Mucosa of descending colon (tissue), 3 donors: ENCODE data around the gene PLEKHF1. TPM values are rescaled to one million over a fixed set of nuclear protein-coding genes. Genes with fewer than 3 reads are reported as not detected.
"Not testable (repeated sequence)": the region's sequence is repeated elsewhere in the genome, so short reads cannot be mapped to it uniquely, and the experiment has no call there.

ENCODE experiments used
- ATAC-seq: fragments of 200-7000 bp; cut with Tn5 transposase; one replicate; pipeline ENCODE4 v1.9.1; 2020; ENCODE audit warnings: mild to moderate bottlenecking, moderate library complexity
- DNase-seq, 3 donors: peaks; one replicate each; pipeline ENCODE4 v3.0.0-alpha.2; 2020
- H3K36me3 ChIP-seq: fragments of 200-600 bp; one replicate; pipeline ENCODE4 v1.8.0; 2021; ENCODE audit warnings: low read depth, mild to moderate bottlenecking
- H3K4me1 ChIP-seq: fragments of 200-600 bp; one replicate; pipeline ENCODE4 v1.8.0; 2021; ENCODE audit warnings: low read depth, mild to moderate bottlenecking
- H3K4me3 ChIP-seq: fragments of 200-600 bp; one replicate; pipeline ENCODE4 v1.8.0; 2021; ENCODE audit warnings: mild to moderate bottlenecking
- H3K9me3 ChIP-seq: fragments of 200-600 bp; one replicate; pipeline ENCODE4 v1.8.0; 2021; ENCODE audit warnings: mild to moderate bottlenecking
- intact Hi-C, 2 donors: fragments of 100-400 bp; cut with DNase I in 1 of 2; cut with micrococcal nuclease in 1 of 2; formaldehyde crosslinking; loops; one replicate each; pipeline versions ENCODE4 v1.11.0 to v1.11.1; 2022; cut with DNase I, micrococcal nuclease
- total RNA-seq, 3 donors: library from RNA; stranded (reverse); fragmentation: NEBNext Ultra II Directional in 2 of 3; extraction: Animal tissue kit (Norgen Biotek cat#: 25700) in 2 of 3; gene quantifications; one replicate each; pipeline versions ENCODE4 v1.2.1 to v1.2.4, GENCODE V29; 2021 to 2023
- TF ChIP-seq, protein P1 (sequence below): fragments of 200-600 bp; IDR thresholded peaks from one replicate; pipeline ENCODE4 v1.8.0; 2022; ENCODE audit warnings: antibody characterized with exemption, mild to moderate bottlenecking
- donor health status: DM: no; HTN: no; CAD: no; lungs with moderate emphysema.
- donor health status: DM: no; HTN: no; CAD: no.
- donor health status: DM: no; HTN: yes; CAD: no.

The PLEKHF1 gene
- total RNA-seq, 3 donors from 2014 or later: 4.0 to 6.9 (median 6.7) TPM

DNA sequence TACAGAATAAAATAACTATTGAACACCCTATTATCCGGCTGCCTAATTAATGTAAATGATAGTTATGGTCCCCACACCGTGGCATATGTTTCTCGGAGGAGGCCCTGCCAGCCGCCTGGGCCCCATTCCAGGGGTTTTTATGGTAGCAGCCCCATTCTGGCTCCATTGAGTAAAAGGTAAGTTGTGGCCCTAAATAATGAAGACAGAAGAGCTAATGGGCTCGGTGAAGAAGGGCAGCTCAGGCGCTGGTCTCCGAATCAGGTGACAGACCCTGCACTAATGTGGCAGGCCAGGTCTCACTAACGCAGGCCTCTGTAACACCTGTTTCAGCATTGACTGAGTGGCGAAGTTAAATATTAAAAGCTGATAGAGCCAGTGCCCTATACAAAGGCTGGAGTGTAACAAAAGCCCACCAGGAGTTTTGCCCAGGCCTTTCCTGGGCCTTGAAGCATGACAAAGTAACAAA, 40.0 kb upstream of the PLEKHF1 start:
- H3K4me3 ChIP-seq: no peak overlapping the region
- H3K9me3 ChIP-seq: no peaks in the 10 kb centered on the region
- no peaks in the 10 kb centered on the region for H3K36me3 ChIP-seq
- TF ChIP-seq, protein P1, sequence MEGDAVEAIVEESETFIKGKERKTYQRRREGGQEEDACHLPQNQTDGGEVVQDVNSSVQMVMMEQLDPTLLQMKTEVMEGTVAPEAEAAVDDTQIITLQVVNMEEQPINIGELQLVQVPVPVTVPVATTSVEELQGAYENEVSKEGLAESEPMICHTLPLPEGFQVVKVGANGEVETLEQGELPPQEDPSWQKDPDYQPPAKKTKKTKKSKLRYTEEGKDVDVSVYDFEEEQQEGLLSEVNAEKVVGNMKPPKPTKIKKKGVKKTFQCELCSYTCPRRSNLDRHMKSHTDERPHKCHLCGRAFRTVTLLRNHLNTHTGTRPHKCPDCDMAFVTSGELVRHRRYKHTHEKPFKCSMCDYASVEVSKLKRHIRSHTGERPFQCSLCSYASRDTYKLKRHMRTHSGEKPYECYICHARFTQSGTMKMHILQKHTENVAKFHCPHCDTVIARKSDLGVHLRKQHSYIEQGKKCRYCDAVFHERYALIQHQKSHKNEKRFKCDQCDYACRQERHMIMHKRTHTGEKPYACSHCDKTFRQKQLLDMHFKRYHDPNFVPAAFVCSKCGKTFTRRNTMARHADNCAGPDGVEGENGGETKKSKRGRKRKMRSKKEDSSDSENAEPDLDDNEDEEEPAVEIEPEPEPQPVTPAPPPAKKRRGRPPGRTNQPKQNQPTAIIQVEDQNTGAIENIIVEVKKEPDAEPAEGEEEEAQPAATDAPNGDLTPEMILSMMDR: no peak
- no peaks in the 10 kb centered on the region for H3K4me1 ChIP-seq
- intact Hi-C loops: no loop called here
- ATAC-seq: no peak
- DNase-seq: no peak

DNA sequence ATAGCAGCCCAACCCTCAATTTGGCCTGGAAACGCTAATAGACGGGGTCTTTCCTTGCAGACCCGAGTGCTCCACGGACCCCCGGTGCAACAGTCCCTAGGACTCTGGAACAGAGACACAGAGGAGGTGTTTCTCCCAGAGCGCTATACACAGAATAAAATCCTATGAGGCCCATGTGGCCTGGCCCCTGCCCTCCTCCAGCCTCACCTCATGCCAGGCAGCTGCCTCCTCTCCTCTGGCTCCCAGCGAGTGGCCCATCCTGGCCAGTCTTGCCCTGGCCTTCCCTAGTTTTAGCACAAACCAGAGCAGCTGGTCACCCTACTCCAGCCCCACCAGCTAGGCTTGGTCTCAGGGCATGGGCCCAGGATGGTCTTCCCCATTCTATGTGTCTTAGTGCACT, 38.9 kb upstream of the PLEKHF1 start:
- ATAC-seq: no peak
- H3K9me3 ChIP-seq: no peaks in the 10 kb centered on the region
- DNase-seq: peak in 1 of 3 donors; percentile 17
- intact Hi-C loops: no loop called here
- no peaks in the 10 kb centered on the region for H3K36me3 ChIP-seq
- H3K4me1 ChIP-seq: no peaks in the 10 kb centered on the region
- TF ChIP-seq, protein P1: no peak
- H3K4me3 ChIP-seq: no peak overlapping the region

GRCh38 chr19:29626832-29627231, 38.4 kb upstream of the PLEKHF1 start:
- H3K4me1 ChIP-seq, H3K9me3 ChIP-seq, H3K4me3 ChIP-seq, intact Hi-C loops, H3K36me3 ChIP-seq, ATAC-seq: not testable (repeated sequence)
- DNase-seq: peak in 1 of 3 donors; percentile 3

DNA sequence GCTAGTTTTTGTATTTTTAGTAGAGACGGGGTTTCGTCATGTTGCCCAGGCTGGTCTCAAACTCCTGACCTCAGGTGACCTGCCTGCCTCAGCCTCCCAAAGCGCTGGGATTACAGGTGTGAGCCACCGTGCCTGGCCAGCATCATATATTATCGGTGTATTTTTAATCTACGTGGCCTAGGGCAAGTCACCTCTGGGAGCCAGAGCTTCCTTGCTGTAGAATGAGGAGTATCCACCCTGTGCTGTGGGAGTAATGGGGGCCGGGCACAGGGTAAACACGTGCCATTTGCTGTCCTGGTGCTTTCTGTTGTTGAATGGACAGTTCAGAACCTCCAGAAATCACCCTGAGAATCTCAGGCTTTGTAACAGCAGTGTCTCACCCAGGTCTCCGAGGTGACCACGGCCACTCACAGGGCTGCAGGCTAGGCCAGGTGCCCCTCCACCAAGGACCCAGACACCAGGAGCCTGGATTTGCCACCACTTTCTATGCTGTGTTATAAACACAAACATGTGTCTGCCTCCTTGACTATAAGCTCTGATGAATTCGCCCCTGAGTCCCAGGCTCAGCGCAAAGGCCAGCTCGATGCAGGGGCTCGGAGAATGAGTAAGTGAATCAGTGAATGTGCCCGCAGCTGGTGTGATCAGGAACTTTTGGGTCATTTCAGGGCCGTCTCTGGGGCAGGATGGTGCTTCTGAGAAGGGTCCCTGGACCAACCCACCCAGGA, 36.4 kb upstream of the PLEKHF1 start:
- ATAC-seq (no peak), DNase-seq (peak in 1 of 3 donors; percentile 1)
- Histone ChIP-seq H3K4me3 (no peak overlapping the region), H3K9me3 (no peaks in the 10 kb centered on the region), H3K36me3 (no peaks in the 10 kb centered on the region), H3K4me1 (no peaks in the 10 kb centered on the region)
- TF ChIP-seq, protein P1: no peak
- intact Hi-C loops: no loop called here

DNA sequence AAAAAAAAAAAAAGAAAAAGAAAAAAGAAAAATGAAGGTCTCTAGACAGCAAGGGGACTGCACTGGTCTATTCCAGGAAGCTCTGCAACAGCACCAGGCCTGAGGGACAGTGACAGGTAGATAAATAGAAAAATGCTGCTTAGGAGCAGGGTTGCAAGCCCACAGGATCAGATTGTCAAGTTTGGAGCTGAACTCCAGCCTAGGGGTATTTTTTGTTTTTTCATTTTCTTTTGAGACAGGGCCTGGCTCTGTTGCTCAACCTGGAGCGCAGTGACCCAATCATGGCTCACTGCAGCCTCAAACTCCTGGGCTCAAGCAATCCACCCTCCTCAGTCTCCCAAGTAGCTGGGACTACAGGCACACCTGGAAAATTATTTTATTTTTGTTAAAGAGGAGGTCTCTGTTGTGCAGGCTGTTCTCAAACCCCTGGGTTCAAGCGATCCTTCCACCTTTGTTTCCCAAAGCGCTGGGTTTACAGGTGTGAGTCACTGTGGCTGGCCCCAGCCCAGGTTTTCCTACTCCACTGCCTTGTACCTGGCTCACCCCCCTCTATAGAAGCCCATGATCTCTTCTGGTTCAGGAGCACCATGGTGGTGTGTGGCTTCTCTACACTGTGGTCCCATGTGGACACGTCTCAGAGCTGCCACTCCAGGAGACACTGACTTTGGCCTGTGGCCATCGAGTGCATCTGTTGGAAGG, 35.3 kb upstream of the PLEKHF1 start:
- H3K4me1 ChIP-seq: no peaks in the 10 kb centered on the region
- H3K4me3 ChIP-seq: no peak overlapping the region
- no peaks in the 10 kb centered on the region for H3K9me3 ChIP-seq
- DNase-seq: peak in 1 of 3 donors; percentile 1
- intact Hi-C loops: no loop called here
- no peak for ATAC-seq
- H3K36me3 ChIP-seq: no peaks in the 10 kb centered on the region
- TF ChIP-seq, protein P1: no peak

DNA sequence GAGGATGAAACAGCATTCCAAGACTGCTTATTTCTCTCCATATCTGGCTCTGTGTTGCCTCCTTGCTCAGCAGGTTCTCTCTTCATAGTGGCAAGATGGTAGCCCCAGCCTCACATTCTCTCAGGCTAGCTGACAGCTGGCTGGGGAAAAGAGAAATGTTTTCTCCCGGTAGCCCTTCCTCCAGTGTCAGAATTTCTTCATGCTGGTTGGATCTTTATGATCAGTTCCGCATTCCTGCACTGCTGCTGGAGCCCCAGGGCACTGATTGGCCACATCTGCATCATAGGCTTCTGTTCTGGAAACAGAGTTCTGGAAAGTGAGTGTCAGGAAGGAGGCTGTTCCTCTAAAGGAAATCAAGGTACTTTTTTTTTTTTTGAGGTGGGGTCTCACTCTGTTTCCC, 34.6 kb upstream of the PLEKHF1 start:
- H3K4me1 ChIP-seq: no peaks in the 10 kb centered on the region

More for the DNA sequence above, 34.6 kb upstream of the PLEKHF1 start:
- DNase-seq (no peak), ATAC-seq (no peak)
- TF ChIP-seq, protein P1: no peak
- H3K4me3 ChIP-seq: no peak overlapping the region
- H3K9me3 ChIP-seq: no peaks in the 10 kb centered on the region
- intact Hi-C loops: no loop called here
- H3K36me3 ChIP-seq: no peaks in the 10 kb centered on the region
